Ascending aorta (tissue), 2 donors: ENCODE measurements around the gene EIF2S3. TPM values are rescaled to one million over a fixed set of nuclear protein-coding genes. Genes with fewer than 3 reads are reported as not detected.

Experiments used
- DNase-seq, 2 donors: peaks; one replicate each; pipeline ENCODE4 v3.0.0-alpha.2; 2019; ENCODE audit warnings: low spot score in 2 of 2
- H3K27ac ChIP-seq, 2 donors: fragments of 200-600 bp; sonication (generic); one replicate each; pipeline ENCODE4 v1.5.1; 2016 to 2017; ENCODE audit warnings: mild to moderate bottlenecking in 1 of 2
- H3K27me3 ChIP-seq: fragments of 200-600 bp; sonication (generic); one replicate; pipeline ENCODE4 v1.5.1; 2017
- H3K36me3 ChIP-seq, 2 donors: fragments of 200-600 bp; sonication (generic); one replicate each; pipeline ENCODE4 v1.5.1; 2016
- H3K4me1 ChIP-seq, 2 donors: fragments of 200-600 bp; sonication (generic); one replicate each; pipeline ENCODE4 v1.5.1; 2016 to 2017; ENCODE audit warnings: mild to moderate bottlenecking in 1 of 2
- H3K4me3 ChIP-seq, 2 donors: fragments of 200-600 bp; sonication (generic); one replicate each; pipeline ENCODE4 v1.5.1; 2016 to 2017; ENCODE audit warnings: mild to moderate bottlenecking in 1 of 2
- H3K9me3 ChIP-seq, 2 donors: fragments of 200-600 bp; sonication (generic); one replicate each; pipeline ENCODE4 v1.5.1; 2016
- intact Hi-C: fragments of 100-400 bp; cut with DNase I; formaldehyde crosslinking; loops from one replicate; pipeline ENCODE4 v1.15.1; 2023
- total RNA-seq: library from RNA; depleted of rRNA; stranded (reverse); fragments of >200 nt; gene quantifications from one replicate; pipeline ENCODE4 v1.1.0, GENCODE V29; 2016
- TF ChIP-seq, protein P1 (sequence below), 3 experiments: fragments of 200-600 bp in 2 of 3; fragments of 450-650 bp in 1 of 3; sonication (generic) in 2 of 3; IDR thresholded peaks; one replicate each; pipeline ENCODE4 v1.5.1; 2016 to 2019; ENCODE audit warnings: antibody characterized with exemption in 3 of 3, mild to moderate bottlenecking in 1 of 3, moderate library complexity in 1 of 3

EIF2S3 gene
- total RNA-seq: 60.7 TPM

DNA sequence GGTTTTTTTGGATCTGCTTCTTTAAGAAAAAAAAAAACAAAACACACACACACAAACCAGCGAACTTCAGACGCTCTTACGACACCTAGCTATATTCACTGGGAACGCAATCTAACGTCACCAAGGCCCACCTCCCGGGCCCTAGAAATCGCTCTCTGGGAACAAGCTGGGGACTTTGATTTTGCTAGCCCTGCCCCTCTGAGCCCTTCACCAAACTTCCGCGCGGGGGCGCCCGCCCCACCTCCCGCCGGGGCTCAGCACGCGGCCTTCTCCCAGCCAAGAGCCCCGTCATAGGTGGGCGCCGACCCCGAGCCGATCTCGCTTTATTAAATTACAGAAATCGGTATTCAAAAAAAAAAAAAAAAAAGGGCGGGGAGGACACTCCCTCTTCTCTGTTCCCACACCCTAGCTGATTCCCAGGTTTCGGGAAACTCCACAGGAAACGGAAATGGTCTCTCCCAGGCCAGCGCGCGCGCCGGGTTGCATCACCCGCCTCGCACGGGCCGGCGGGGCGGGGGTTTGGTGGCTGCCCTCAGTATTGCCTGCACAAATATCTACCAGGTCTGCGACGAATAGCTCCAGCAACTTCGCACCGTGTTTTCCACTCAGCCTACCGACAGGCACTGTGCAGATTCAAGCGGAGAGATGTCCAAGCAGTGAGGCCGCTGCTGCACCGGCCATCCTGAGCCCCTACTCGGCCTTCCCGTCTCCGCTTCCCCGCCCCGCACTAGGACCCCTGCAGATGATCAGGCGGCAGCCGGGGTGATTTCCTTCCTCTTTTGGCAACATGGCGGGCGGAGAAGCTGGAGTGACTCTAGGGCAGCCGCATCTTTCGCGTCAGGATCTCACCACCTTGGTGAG, at the start of gene EIF2S3:
TSS of gene EIF2S3 (plus strand) at position 775 of the 861 bp plus-strand sequence. CDS start at position 788, 13 bp downstream.
- Histone ChIP-seq H3K4me3 (no peak within 1 kb of the TSS), H3K36me3 (peaks cover 4 to 19% of the 10 kb centered on the region in 2 donors), H3K9me3 (no peaks in the 10 kb centered on the region), H3K27ac (peak within 1 kb of the TSS; percentile 87 to 93), H3K27me3 (no peaks in the 10 kb centered on the region), H3K4me1 (peaks cover 0 to 13% of the 10 kb centered on the region in 2 donors)
- intact Hi-C loops: loop anchor here (1.0 to 5.0 kb wide), 5 partner anchors 29 to 272 kb away; partner anchors contain the start of genes CXorf58 and SAT1
- TF ChIP-seq, protein P1, sequence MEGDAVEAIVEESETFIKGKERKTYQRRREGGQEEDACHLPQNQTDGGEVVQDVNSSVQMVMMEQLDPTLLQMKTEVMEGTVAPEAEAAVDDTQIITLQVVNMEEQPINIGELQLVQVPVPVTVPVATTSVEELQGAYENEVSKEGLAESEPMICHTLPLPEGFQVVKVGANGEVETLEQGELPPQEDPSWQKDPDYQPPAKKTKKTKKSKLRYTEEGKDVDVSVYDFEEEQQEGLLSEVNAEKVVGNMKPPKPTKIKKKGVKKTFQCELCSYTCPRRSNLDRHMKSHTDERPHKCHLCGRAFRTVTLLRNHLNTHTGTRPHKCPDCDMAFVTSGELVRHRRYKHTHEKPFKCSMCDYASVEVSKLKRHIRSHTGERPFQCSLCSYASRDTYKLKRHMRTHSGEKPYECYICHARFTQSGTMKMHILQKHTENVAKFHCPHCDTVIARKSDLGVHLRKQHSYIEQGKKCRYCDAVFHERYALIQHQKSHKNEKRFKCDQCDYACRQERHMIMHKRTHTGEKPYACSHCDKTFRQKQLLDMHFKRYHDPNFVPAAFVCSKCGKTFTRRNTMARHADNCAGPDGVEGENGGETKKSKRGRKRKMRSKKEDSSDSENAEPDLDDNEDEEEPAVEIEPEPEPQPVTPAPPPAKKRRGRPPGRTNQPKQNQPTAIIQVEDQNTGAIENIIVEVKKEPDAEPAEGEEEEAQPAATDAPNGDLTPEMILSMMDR (IDR thresholded peaks at IDR 0.05): peak; percentile 28 to 77 (median 62)
- DNase-seq: peak; percentile 70 to 95

DNA sequence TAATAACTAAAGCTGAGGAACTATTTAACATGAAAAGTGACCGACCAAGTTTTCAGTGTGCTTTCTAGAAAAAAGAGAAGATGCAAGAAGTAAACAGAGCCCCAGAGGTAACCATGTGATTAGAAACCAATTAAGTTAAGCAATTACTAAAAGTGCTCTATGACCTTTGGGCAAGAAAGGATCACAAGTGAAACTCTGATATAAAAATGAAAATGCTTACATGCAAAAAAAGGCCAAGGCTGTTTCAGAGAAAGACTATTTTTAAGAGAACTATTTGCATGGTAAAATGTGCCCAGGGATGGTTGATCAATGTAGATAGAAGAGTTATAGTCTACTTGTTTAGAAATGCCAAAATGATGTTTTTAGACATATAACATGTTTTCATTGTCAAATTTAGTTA, 49.7 kb upstream of the EIF2S3 start:
- Histone ChIP-seq H3K36me3 (no peaks in the 10 kb centered on the region), H3K4me3 (no peak overlapping the region), H3K27ac (no peak overlapping the region), H3K4me1 (no peaks in the 10 kb centered on the region), H3K27me3 (no peaks in the 10 kb centered on the region), H3K9me3 (no peaks in the 10 kb centered on the region)
- TF ChIP-seq, protein P1 (IDR thresholded peaks at IDR 0.05): no peak
- no peak for DNase-seq
- intact Hi-C loops: no loop called here

DNA sequence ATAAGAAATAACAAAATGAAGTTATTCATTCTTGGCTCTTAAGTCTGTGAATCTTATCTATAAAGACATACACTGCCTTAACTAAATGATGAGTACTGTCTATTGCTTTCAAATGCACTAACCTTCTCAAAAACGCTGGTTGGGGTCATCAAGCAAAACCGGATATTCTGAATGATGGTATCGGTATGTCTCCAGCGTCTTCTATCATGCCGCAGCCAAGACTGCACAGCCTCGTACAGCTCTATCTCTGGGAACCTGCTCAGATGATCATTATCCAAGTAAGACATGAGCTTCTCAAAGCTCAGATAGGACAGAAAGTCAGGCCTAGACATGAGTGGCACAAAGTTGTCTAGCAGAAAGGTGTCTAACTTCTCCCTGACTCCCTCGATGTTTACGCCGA, 48.9 kb upstream of the EIF2S3 start:
- no peak overlapping the region for H3K4me3 ChIP-seq
- intact Hi-C loops: no loop called here

GRCh38 chrX:24012266-24012665, 42.5 kb upstream of the EIF2S3 start:
- TF ChIP-seq, protein P1 (IDR thresholded peaks at IDR 0.05): no peak
- no peaks in the 10 kb centered on the region for H3K9me3 ChIP-seq
- DNase-seq: no peak
- H3K4me3 ChIP-seq: no peak overlapping the region
- H3K27me3 ChIP-seq: no peaks in the 10 kb centered on the region
- no peaks in the 10 kb centered on the region for H3K4me1 ChIP-seq
- no peak overlapping the region for H3K27ac ChIP-seq
- no peaks in the 10 kb centered on the region for H3K36me3 ChIP-seq
- intact Hi-C loops: no loop called here

More for the DNA sequence above, 48.9 kb upstream of the EIF2S3 start:
- H3K36me3 ChIP-seq: no peaks in the 10 kb centered on the region
- no peaks in the 10 kb centered on the region for H3K27me3 ChIP-seq
- no peak overlapping the region for H3K27ac ChIP-seq
- H3K9me3 ChIP-seq: no peaks in the 10 kb centered on the region
- TF ChIP-seq, protein P1 (IDR thresholded peaks at IDR 0.05): no peak
- no peak for DNase-seq
- H3K4me1 ChIP-seq: no peaks in the 10 kb centered on the region

DNA sequence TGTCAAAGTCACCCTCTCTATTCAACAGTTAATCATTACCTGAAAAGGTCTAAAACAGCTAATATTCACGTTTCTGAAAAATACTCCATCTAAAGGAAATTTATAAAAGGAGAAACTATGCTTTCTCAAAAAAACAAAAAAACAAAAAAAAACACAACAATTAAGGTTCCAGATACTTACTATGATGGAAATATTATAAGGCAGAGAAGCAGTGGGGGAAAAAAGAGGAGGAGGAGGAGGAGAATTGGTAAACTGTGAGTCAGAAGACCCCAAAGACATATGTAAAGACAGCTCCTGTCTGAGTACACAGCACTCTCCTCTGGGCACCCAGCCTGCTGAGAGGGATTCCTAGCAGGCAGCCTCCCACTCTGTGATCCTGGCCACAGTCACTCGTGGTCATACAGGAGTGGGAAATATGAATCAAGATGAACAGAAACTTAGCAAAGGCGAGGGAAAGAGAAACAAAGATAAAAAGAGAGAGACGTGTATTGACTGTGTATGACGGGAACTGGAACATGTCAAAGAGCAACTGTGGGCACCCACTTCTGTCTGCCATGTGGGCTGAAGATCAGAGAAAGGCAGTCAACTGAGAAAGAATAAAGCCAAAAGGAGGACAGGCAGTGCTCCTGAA, 40.3 kb upstream of the EIF2S3 start:
- no peaks in the 10 kb centered on the region for H3K9me3 ChIP-seq
- no peak overlapping the region for H3K27ac ChIP-seq
- no peaks in the 10 kb centered on the region for H3K27me3 ChIP-seq
- TF ChIP-seq, protein P1 (IDR thresholded peaks at IDR 0.05): no peak
- intact Hi-C loops: no loop called here
- no peak overlapping the region for H3K4me3 ChIP-seq
- H3K36me3 ChIP-seq: no peaks in the 10 kb centered on the region
- no peaks in the 10 kb centered on the region for H3K4me1 ChIP-seq
- no peak for DNase-seq
